GM12875 (cell line): ENCODE data around the gene MAPKAP1.

Source experiments
- H3K4me3 ChIP-seq: one replicate; pipeline ENCODE4 v1.5.1; 2011; ENCODE audit warnings: low read depth, low read length, control low read depth
- TF ChIP-seq, protein P1 (sequence below): IDR thresholded peaks from 2 replicates; pipeline ENCODE4 v1.5.1; 2011; ENCODE audit warnings: low read depth, mild to moderate bottlenecking, control low read depth, inconsistent platforms, low read length, moderate library complexity, borderline replicate concordance; ENCODE audit not compliant: insufficient read depth

The MAPKAP1 gene

DNA sequence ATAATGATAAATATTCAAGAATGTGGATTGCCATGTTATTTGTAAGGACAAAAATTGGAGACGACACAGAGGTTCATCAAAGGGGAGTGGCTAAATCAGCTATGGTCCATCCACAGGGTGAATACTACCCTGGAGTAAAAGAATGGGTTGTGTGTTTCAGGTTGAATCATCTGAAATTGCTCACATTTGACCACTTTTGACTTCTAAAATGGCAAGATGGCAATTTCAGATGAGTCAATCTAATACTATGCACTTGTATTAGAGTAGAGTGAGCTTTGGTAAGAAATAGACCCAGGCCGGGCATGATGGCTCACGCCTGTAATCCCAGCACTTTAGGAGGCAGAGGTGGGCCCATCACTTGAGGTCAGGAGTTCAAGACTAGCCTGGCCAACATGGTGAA, 313.6 kb downstream of the MAPKAP1 start:
- TF ChIP-seq, protein P1, sequence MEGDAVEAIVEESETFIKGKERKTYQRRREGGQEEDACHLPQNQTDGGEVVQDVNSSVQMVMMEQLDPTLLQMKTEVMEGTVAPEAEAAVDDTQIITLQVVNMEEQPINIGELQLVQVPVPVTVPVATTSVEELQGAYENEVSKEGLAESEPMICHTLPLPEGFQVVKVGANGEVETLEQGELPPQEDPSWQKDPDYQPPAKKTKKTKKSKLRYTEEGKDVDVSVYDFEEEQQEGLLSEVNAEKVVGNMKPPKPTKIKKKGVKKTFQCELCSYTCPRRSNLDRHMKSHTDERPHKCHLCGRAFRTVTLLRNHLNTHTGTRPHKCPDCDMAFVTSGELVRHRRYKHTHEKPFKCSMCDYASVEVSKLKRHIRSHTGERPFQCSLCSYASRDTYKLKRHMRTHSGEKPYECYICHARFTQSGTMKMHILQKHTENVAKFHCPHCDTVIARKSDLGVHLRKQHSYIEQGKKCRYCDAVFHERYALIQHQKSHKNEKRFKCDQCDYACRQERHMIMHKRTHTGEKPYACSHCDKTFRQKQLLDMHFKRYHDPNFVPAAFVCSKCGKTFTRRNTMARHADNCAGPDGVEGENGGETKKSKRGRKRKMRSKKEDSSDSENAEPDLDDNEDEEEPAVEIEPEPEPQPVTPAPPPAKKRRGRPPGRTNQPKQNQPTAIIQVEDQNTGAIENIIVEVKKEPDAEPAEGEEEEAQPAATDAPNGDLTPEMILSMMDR, result no peak
- no peak overlapping the region for H3K4me3 ChIP-seq

DNA sequence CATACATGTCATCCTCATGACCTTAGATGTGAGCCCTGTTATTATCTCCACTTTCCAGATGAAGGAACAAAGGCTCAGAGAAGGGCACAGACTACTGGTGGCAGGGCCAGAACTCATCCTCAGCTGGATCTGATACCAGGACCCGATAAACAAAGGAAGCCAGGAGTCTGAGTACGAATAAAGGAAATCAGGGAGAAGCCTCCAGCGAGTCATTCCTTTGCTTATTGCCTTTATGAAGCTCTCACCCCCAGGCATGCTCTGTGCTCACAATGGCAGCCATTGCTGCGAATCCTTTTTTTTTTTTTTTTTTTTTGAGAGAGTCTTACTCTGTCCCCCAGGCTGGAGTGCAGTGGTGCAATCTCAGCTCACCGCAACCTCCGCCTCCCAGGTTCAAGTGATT, 315.3 kb downstream of the MAPKAP1 start:
- TF ChIP-seq, protein P1, result no peak
- no peak overlapping the region for H3K4me3 ChIP-seq

DNA sequence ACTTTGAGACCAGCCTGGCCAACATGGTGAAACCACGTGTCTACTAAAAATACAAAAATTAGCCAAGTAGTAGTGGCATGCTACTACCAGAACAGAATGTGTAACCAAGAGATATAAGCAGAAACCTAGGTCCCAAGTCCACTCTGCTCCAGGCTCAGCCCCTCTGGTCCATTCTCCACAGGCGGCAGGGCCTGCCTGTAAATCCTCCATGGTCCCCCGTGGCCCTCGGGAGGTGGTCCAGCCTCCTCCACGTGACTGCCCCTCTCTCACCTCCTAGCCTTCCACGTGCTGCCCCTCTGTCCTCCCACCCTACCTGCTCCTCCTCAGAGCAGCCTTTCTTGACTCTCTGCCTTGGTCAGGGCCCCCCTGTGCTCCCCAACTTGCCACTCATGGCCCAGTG, 318.0 kb downstream of the MAPKAP1 start:
- TF ChIP-seq, protein P1, result no peak
- H3K4me3 ChIP-seq, result no peak overlapping the region

DNA sequence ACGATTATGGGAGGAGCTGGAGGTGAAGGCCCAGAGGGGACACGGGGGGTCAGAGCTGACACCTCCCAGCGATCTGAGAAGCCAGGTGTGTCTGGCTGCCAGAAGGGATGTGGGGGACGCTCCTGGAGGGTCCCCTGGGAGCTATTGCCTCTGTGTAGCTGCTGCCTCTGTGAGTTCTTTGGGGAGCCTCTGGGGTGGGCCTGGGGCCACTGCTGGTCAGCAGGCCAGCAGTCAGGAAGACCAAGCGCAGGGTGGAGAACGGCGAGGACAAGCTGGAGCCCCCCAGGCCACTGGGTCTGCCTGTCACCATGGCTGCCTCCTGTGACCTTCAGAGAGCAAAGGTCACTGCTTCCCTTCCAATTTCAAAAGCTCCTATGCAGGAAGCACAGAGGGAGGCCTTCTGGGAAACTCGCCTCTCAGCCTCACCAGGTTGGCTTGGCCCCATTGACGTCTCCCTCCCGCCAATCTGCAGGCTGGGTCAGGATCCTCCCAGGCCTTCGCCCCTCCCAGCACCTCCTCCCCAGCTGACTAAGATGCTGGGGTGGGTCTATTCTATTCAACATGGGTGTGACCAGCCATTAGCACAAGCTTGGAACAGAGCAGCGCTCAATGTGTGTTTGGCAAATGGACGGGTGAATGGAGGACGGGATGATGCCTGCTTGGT, 319.0 kb downstream of the MAPKAP1 start:
- TF ChIP-seq, protein P1, result no peak
- no peak overlapping the region for H3K4me3 ChIP-seq
